Natural killer cell (primary cell): ENCODE results near the gene TMEM59. TPM values are rescaled to one million over a fixed set of nuclear protein-coding genes. Genes with fewer than 3 reads are reported as not detected.

Source experiments
- ATAC-seq, 3 donors: fragments of 150-1000 bp in 2 of 3; fragments of 200-7000 bp in 1 of 3; cut with Tn5 transposase; 1 replicate in 1 of 3; 2 replicates in 2 of 3; pipeline ENCODE4 v1.10.0; 2021; ENCODE audit warnings: mild to moderate bottlenecking in 2 of 3, moderate library complexity in 2 of 3
- DNase-seq, 2 donors: peaks; one replicate each; pipeline versions ENCODE4 v3.0.0 to v3.0.0-alpha.2; 2013 to 2021; ENCODE audit warnings: mixed read lengths in 1 of 2
- H3K27ac ChIP-seq: one replicate; pipeline ENCODE4 v1.5.1; 2013; ENCODE audit warnings: mild to moderate bottlenecking, low read length
- H3K27me3 ChIP-seq: one replicate; pipeline ENCODE4 v1.6.1; 2013; ENCODE audit warnings: low read length; ENCODE audit not compliant: control insufficient read depth, insufficient read depth
- H3K36me3 ChIP-seq: one replicate; pipeline ENCODE4 v1.6.1; 2013; ENCODE audit warnings: low read length; ENCODE audit not compliant: control insufficient read depth, insufficient read depth
- H3K4me1 ChIP-seq: one replicate; pipeline ENCODE4 v1.6.1; 2013; ENCODE audit warnings: low read length; ENCODE audit not compliant: control insufficient read depth, insufficient read depth
- H3K4me3 ChIP-seq: one replicate; pipeline ENCODE4 v1.5.1; 2013; ENCODE audit warnings: low read length
- H3K9me3 ChIP-seq: one replicate; pipeline ENCODE4 v1.6.1; 2013; ENCODE audit warnings: low read length; ENCODE audit not compliant: control insufficient read depth, insufficient read depth
- H3K27ac Mint-ChIP-seq, 2 donors: one replicate each; pipeline ENCODE4 v1.8.0; 2022; ENCODE audit warnings: mild to moderate bottlenecking in 2 of 2, mixed read lengths in 2 of 2, moderate library complexity in 1 of 2
- H3K27me3 Mint-ChIP-seq, 2 donors: one replicate each; pipeline ENCODE4 v1.8.0; 2022; ENCODE audit warnings: low read depth in 2 of 2, mixed read lengths in 2 of 2
- H3K36me3 Mint-ChIP-seq: one replicate; pipeline ENCODE4 v1.8.0; 2022; ENCODE audit warnings: mixed read lengths
- H3K4me1 Mint-ChIP-seq, 2 donors: one replicate each; pipeline ENCODE4 v1.8.0; 2022; ENCODE audit warnings: mixed read lengths in 2 of 2
- H3K4me3 Mint-ChIP-seq: one replicate; pipeline ENCODE4 v1.8.0; 2022; ENCODE audit warnings: mild to moderate bottlenecking, moderate library complexity, mixed read lengths
- H3K9me3 Mint-ChIP-seq, 2 donors: one replicate each; pipeline ENCODE4 v1.8.0; 2022; ENCODE audit warnings: mixed read lengths in 2 of 2
- CTCF ChIP-seq: fragments of 200-600 bp; IDR thresholded peaks from one replicate; pipeline ENCODE4 v1.8.0; 2022; ENCODE audit warnings: antibody characterized with exemption
- WGBS: methylation state at CpG from one replicate; pipeline ENCODE4 v1.1.7; 2013; ENCODE audit warnings: missing lambda C conversion rate; ENCODE audit not compliant: insufficient coverage; 5-methylcytosine and 5-hydroxymethylcytosine counted together
- intact Hi-C: fragments of 100-400 bp; cut with micrococcal nuclease; formaldehyde crosslinking; loops from one replicate; pipeline ENCODE4 v1.14.2; 2022
- total RNA-seq, 4 donors: library from RNA; stranded (reverse); fragments of 120-200 nt in 1 of 4; gene quantifications; one replicate each; pipeline versions ENCODE4 v1.2.3 to v1.2.4, GENCODE V29; 2013 to 2022

Gene TMEM59
- total RNA-seq, 3 donors from 2014 or later (not counting 1 experiment from before 2014, with no cell fraction given): 187 to 202 (median 199) TPM

- Histone ChIP-seq H3K4me1 (no peaks in the 10 kb centered on the region), H3K27ac (no peak overlapping the region), H3K36me3 (no peaks in the 10 kb centered on the region), H3K9me3 (no peaks in the 10 kb centered on the region), H3K27me3 (no peaks in the 10 kb centered on the region), H3K4me3 (no peak overlapping the region)
- ATAC-seq: no peak
- Mint-ChIP-seq H3K27me3 (peaks cover 0 to under 1% of the 10 kb centered on the region in 2 donors), H3K27ac (no peak overlapping the region), H3K9me3 (no peaks in the 10 kb centered on the region), H3K4me3 (no peak overlapping the region), H3K4me1 (no peaks in the 10 kb centered on the region), H3K36me3 (no peaks in the 10 kb centered on the region)
- TF ChIP-seq CTCF: no peak
- DNase-seq: no peak
- no CpG with 5 or more reads among the region's 2 CpGs for WGBS
- intact Hi-C loops: no loop called here
These were observed 65.1 kb downstream of the TMEM59 start for GRCh38 chr1:53987880-53988279.

- peaks cover 0 to 9% of the 10 kb centered on the region in 2 donors for H3K27me3 Mint-ChIP-seq
- H3K36me3 ChIP-seq: no peaks in the 10 kb centered on the region
- no peaks in the 10 kb centered on the region for H3K4me1 Mint-ChIP-seq
- DNase-seq: peak in 1 of 2 donors; percentile 11
- WGBS: 83% methylated on average over 3 of the region's 3 CpGs
- no peak overlapping the region for H3K4me3 ChIP-seq
- no peak overlapping the region for H3K27ac ChIP-seq
- H3K9me3 ChIP-seq: no peaks in the 10 kb centered on the region
- no peaks in the 10 kb centered on the region for H3K27me3 ChIP-seq
- no peak for TF ChIP-seq CTCF
- H3K4me3 Mint-ChIP-seq: no peak overlapping the region
- peaks cover 2% of the 10 kb centered on the region for H3K4me1 ChIP-seq
- H3K36me3 Mint-ChIP-seq: no peaks in the 10 kb centered on the region
- H3K27ac Mint-ChIP-seq: no peak overlapping the region
- intact Hi-C loops: no loop called here
- no peaks in the 10 kb centered on the region for H3K9me3 Mint-ChIP-seq
- ATAC-seq: no peak
These were observed 66.5 kb downstream of the TMEM59 start for GRCh38 chr1:53986458-53986857.

- H3K9me3 Mint-ChIP-seq: no peaks in the 10 kb centered on the region
- peaks cover 0 to 9% of the 10 kb centered on the region in 2 donors for H3K27me3 Mint-ChIP-seq
- intact Hi-C loops: no loop called here
- H3K4me1 ChIP-seq: peaks cover 2% of the 10 kb centered on the region
- TF ChIP-seq CTCF: no peak
- no peak overlapping the region for H3K27ac ChIP-seq
- DNase-seq: no peak
- no peaks in the 10 kb centered on the region for H3K36me3 Mint-ChIP-seq
- no peaks in the 10 kb centered on the region for H3K36me3 ChIP-seq
- H3K27ac Mint-ChIP-seq: no peak overlapping the region
- H3K4me3 ChIP-seq: no peak overlapping the region
- H3K9me3 ChIP-seq: no peaks in the 10 kb centered on the region
- no peaks in the 10 kb centered on the region for H3K27me3 ChIP-seq
- H3K4me1 Mint-ChIP-seq: no peaks in the 10 kb centered on the region
- no peak overlapping the region for H3K4me3 Mint-ChIP-seq
- no peak for ATAC-seq
These were observed 68.3 kb downstream of the TMEM59 start for GRCh38 chr1:53984726-53985125.

GRCh38 chr1:53982763-53983104 is 70.3 kb downstream of the TMEM59 start:
- Histone ChIP-seq H3K27ac (no peak overlapping the region), H3K9me3 (no peaks in the 10 kb centered on the region)

More at GRCh38 chr1:53982763-53983104, 70.3 kb downstream of the TMEM59 start:
- ATAC-seq (no peak), DNase-seq (no peak)
- H3K4me1 Mint-ChIP-seq: no peaks in the 10 kb centered on the region
- no peak overlapping the region for H3K27ac Mint-ChIP-seq
- H3K4me1 ChIP-seq: peaks cover 2% of the 10 kb centered on the region
- no peaks in the 10 kb centered on the region for H3K36me3 Mint-ChIP-seq
- H3K27me3 Mint-ChIP-seq: peaks cover 0 to 9% of the 10 kb centered on the region in 2 donors
- no peak overlapping the region for H3K4me3 ChIP-seq
- no peaks in the 10 kb centered on the region for H3K36me3 ChIP-seq
- WGBS: 98% methylated on average over 3 of the region's 4 CpGs
- intact Hi-C loops: no loop called here
- H3K9me3 Mint-ChIP-seq: no peaks in the 10 kb centered on the region
- no peak overlapping the region for H3K4me3 Mint-ChIP-seq
- TF ChIP-seq CTCF: no peak
- no peaks in the 10 kb centered on the region for H3K27me3 ChIP-seq
